Bone marrow (tissue), 2 donors: Measurements from ENCODE around the gene MOCOS.

ENCODE experiments used
- DNase-seq, 2 donors: peaks; one replicate each; lab custom pipeline; 2025; lab: John Stamatoyannopoulos, UW

The MOCOS gene

DNA sequence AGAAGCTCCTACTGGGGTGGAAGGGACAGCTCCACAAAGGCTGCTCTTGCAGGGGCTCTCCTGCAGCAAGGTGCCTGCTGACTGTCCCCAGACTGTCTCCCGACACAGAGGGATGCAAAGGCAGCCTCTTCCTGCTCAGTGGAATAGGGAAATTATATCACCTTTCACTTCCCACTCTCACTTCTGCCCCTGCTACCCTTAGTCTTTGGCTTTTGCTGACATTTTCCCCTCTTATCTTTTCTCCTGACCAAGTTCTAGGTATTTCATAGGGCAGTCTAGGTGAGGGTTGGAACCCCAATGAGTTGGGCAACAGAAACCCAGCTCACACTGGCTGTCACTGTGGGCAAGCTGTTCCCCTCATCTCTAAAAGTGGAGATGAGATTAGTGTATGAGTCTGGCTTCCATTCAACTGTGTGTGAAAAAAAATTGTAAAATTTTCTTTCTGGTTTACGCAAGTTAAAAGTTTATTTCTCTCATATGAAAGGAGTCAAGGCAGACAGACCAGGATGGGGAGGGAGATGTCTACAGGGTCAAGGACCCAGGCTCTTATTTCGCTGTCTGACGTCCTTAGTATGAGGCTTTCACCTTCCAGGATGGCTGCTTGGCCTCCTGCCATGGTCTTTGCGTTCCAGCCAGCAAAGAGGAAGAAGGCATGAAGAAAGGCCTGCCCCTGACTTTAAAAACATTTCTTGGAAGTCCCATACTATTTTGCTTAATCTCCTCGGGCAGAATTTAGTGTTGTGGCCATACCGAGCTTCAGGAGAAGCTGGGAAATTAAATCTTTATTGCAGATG is 7.5 kb upstream of the MOCOS start:
- DNase-seq, result peak in 1 of 2 donors; percentile 10

- DNase-seq, result no peak
Observed at GRCh38 chr18:36181441-36181840, 5.9 kb upstream of the MOCOS start.

DNA sequence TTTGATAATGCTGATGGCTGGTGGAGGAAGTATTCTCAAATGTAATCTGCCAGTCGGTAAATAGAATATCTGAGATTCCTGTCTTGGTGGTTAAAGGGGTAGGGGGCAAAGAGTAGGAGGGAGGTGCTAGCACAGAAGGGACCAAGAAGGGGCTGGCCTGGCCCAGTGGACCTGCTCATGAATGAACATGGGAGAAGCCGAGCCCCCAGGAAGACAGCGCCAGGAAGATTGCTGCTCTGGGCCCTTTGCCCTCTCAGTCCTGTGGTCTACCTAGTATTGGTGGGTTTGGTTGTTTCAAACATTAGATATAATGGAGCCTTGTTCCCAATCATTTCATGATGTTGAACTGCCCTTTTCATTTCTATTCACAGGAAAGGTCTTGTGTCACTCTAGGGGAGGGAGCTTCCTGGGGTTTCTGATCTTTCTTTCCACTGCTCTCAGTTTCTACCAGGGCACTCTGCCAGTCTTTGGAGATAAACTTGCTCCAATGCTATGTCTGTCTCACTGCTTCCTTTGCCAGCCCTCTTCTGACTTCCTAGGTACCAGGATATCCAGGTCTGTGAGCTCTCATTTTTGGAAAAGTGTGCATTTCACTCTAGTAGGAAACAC is 5.3 kb upstream of the MOCOS start:
- no peak for DNase-seq

DNA sequence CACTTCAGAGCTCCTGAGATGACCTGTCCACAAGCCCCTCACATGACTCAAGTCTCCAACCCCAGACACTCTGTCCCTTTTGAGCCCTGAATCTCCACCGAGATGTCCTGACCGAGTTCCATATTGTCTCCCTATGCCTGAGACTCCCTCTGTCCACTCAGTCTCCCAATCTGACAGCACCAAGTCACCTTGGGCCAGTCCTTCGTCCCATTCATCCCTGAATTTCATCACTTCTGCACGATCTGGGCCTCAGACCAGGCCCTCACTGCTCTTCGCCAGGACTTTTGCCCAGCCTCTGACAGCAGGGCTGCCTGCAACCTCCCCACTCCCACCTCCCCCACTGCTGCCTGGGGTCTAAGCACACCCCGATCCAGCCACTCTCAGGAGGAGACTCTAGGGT is 4.3 kb upstream of the MOCOS start:
- DNase-seq, result no peak

DNA sequence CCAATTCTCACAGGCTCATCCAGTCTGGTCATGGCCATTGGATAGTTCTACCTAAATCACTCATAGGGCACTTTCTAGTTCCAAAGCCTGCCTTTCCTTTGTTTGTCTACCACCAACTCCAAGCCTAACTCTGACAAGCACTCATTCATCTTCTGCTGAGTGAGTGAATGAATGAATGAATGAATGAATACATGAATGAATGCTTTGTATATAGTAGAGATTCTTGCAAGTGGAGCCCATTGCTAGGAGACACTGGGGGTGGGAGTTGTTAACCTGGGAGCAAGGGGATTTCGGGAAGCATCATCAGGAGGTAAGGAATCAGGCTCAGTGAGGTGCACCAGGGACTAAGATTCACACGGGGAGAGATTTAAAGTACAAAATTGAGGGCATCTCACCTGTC is 3.3 kb upstream of the MOCOS start:
- no peak for DNase-seq

DNA sequence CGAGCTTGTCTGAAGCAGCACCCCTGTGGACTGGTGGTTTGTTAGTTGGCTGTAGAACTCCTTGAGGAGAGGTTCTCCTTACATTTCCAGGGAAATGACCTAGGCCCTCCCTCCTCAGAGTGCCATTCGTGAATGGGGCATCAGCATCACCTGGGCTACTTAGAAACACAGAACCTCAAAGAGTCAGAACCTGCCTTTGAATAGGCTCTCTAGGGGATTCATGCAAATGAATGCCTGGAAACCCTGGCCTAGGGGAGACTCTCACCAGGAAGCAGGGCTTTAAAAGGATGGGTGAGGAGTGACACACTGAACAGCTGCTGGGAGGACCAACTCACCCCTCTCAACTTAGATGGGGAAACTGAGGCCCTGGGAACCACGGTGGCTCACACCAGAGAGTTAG is 2.1 kb upstream of the MOCOS start:
- no peak for DNase-seq

DNA sequence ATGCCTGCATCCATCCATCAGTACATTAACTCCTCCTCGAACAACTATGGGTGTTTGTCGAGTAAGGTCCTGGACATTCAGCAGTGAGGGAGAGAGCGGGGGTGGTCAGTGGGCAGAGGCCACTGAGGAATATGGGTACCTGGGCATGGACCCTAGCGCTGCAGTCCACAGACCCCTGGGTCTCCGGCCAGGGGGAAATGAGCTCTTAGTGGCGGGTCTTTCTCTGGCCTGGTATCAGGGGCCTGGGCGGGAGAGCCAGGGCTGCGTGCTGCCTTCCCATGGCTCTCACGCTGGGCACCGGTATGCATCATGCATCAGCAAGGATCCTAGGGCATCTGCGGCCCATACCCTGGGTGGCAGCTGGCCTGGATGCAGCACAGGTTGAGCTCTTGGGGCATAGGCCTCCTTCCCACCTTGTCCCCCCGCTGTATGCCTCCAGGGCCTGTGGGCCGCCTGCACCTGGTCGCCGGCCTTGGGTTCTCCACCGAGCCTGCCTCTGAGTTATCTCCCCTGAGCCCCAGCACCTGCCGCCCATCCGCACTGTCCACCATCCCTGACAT is 1.3 kb upstream of the MOCOS start:
- no peak for DNase-seq

- no peak for DNase-seq
Observed at GRCh38 chr18:36186461-36187192, 670 bp upstream of the MOCOS start.

DNA sequence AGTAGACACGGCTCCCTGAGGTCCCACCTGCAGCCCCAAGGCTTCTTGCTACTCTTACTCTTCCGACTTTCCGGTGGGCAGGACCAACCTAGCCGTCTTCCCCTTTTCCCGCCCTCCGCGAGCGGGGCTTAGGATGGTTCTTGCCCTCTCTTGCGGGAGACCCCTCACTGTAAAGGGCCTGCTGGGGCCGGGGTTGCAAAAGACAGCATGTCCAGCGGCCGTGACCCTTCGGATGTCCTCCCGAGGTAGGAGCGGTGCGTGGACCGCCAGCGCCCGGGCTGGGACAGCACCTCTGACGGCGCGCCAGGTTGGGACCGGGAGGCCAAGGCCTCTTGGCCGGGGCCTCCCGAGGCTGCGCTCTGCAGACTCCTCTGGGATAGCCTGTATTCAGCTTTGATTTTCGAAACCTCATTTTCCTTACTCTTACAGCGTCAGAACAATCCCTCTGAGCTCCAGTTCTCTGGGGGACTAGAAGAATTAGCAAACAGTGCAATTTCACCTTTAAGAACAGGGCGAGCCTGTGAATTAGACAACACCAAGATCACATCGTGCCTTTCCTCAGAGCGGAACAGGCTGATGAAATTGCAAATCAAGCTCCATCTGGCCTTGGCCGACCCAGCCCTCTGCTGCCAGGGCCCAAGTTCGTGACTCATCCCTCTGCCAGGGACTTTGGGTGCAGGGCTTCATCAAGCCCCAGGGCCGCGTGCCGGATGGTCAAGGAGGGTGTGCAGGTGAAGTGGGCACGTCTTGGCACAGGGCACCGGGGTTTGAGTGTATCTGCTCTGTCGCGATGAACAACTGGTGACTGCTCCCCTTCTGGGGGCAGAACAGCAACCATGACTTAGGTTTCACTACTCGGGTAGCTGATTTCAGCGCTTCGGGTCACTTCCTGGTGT is 777 bp downstream of the MOCOS start:
- DNase-seq, result no peak

- DNase-seq, result no peak
Observed at GRCh38 chr18:36188916-36189315, 1.6 kb downstream of the MOCOS start.

DNA sequence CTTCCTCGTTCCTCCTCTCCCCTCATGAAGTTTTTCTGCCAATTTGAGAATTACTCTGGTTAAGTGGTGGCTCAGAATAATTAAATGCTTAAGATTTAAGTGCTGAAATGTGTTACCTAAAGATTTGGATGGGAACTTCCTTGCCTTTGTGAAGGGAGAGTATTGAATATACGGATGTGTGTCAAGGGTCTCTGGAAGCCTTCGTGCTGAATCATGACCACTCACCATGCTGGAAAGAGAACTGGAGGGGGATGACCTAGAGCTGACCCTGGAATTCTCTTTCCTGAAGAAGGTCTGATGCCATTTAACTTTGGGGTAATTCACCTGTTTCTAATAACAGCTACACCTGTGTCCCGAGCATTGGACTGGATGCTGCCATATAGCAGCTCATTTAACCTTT is 2.2 kb downstream of the MOCOS start:
- no peak for DNase-seq

DNA sequence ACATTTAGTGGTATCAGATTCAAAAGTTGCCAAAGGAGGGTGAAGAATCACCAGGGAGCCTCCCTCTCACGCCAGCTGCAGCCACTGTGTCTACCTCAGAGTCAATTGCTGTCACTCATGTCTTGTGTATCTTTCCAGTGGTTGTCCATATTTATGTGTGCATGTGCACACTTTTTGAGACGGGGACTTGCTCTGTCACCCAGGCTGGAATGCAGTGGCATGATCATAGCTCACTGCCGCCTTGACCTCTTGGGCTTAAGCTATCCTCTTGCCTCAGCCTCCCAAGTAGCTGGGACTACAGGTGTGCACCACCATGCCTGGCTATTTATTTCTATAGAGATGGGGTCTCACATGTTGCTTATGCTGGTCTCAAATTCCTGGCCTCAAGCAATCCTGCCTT is 4.0 kb downstream of the MOCOS start:
- no peak for DNase-seq

GRCh38 chr18:36191711-36192110 is 4.4 kb downstream of the MOCOS start:
- no peak for DNase-seq

GRCh38 chr18:36194600-36195315 is 7.5 kb downstream of the MOCOS start:
- no peak for DNase-seq

DNA sequence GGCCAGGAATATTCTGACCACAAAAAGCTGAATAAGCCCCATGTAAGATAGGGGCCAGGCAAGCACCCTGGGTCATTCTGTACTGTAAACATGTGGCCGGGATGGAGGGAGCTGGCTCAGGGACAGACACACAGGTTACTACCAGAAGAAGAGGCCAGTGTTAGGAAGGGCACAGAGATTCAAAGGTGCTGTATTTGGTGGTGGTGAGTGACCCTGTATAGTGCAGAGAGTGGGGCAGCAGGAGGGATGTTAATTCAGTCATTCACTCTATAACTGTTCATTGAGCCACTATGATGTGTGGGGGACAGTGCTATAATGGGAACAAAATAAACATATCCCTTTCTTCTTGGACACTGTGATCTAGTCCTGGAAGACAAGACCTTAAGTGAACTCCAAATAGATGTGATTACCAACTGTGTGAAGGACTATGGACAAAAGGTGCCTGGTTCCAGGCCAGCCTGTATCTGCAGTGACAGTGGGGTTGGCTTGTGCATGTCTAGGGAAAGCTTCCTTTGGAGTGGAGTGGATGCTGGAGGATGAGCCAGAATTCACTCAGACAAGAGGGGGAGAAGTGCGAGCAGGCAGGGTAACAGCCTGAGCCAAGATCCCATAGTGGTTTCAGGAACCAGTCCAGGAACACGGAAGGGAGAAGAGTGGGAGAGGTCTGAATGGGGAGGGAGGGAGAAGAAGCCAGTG is 8.3 kb downstream of the MOCOS start:
- no peak for DNase-seq

DNA sequence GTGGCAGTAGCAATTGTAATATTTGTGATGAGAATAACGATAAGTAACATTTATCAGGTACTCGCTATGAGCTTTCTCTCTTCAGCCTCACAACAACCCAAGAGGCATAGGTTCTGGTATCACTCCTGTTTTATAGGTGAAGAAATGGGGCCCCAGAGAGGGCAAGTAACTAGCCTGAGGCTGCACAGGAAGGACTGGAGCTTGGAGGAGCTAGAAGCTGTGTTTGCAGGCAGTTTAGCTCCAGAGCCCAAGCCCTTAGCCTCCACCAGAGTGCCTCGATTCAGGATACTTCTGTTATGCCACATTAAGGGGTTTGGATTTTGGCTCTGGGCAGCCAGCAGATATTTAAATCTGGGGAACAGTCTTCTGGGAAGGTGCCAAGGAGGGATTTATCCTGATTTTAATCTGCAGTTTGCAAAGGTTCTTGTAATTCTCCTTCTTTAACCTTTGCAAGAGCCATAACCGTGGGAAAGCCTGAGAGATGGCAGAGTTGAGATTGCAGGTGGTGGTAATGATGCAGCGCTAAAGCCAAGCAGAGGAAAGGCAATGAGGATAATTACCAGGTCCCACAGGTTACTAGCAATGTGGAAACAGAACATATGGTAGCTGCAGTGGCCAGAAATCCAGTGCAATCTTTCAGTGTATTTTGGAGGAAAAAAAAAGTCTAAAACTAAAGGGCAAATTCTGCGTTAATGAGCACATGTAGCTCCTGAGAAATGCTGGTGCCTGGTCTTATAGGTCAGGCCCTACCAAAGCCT is 9.1 kb downstream of the MOCOS start:
- DNase-seq, result no peak

GRCh38 chr18:36197511-36198166 is 10.3 kb downstream of the MOCOS start:
- DNase-seq, result no peak

GRCh38 chr18:36199691-36200295 is 12.5 kb downstream of the MOCOS start:
- no peak for DNase-seq

GRCh38 chr18:36200354-36200771 is 13.1 kb downstream of the MOCOS start:
- no peak for DNase-seq
